Measurements from ENCODE around the gene ITPKB. TPM values are rescaled to one million over a fixed set of nuclear protein-coding genes. Genes with fewer than 3 reads are reported as not detected.
"Not testable (repeated sequence)": the region's sequence is repeated elsewhere in the genome, so short reads cannot be mapped to it uniquely, and the experiment has no call there.

Gene ITPKB
- total RNA-seq, 1 donor from 2014 or later, result 36.9 TPM

DNA sequence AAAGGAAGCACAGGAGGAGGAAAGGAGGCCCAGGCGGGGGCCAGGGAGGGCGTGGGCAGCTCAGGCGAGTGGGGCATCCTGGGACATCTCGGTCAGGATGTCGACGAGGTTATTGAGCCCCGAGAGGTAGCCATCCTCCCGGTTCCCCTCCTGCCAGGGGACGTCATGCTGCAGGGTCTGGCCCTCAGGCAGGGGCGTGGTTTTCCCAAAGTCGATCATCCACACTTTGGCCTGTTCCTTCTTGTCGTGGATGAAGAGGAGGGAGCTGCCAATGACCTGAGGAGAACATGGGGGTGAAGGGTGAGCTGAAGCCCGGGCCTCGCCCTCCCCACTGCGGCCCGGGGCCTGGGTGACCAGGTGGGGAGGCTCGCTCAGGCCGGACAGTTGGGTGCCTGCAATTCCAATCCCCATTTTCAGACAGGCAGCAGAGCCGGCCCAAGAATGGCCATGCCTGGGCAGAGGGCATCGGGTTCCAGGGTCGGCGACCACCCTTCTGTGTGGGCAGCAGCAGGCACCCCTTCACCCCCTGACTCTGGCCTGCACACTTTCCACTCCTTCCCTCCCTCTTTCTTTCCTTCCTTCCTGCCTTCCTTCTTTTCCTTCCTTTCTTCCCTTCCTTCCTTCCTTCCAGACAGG, 104.4 kb downstream of the ITPKB start:
- no peak for DNase-seq

GRCh38 chr1:226634166-226634588, 104.9 kb downstream of the ITPKB start:
- peak; percentile 86 for DNase-seq

DNA sequence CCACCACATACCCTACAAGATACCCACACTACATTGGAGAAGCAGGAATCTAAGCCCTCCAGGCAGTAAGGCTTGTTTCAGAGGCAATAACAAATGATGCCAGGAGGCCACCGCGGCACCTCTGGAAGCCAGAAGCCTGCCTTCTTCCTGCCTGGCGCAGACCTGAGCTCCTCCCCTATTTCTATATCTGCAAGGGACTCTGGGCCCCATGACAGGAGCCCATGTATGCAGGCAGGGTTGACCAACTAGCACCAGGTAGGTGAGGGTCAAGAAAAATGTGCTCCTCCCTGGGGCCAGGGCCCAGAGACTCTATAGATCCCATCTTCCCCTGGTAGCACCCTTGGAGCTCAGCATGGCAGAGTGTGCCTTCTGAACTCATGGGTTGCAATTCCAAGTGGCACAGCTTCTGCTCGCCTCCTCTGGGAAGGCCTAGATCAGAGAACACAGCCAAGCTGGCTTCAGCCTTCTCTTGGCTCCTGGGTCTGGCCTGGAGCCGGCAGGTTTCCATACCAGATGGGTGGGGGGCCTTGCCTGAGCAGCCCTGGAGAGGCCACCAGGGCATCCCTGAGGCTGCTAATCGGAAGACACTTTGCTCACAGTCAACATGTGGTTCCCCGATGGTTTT, 105.4 kb downstream of the ITPKB start:
- DNase-seq, result no peak

DNA sequence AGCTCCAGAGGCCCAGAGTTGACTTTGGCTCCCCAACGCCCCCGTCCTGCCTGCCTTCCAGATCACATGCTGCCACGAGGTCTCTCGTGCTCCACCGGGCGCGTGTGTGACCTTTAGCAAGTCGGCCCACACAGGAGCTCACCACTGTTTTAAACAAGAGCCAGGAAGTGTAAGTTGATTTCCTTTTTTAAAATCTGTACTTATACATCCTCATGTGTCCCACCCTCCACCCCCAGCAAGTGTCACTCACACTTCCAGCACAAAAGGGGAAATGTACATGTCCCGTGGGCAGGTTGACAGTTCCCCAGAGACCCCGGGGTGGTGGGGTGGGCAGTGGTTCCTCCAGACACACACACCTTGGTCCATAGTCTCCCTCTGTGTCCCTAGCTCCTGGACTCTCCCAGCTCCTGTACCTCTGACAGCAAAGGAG, 106.1 kb downstream of the ITPKB start:
- DNase-seq, result no peak

- no peak for DNase-seq
These were observed 106.8 kb downstream of the ITPKB start for GRCh38 chr1:226632169-226632879.

- no peak for DNase-seq
These were observed 107.7 kb downstream of the ITPKB start for GRCh38 chr1:226631229-226632000.

DNA sequence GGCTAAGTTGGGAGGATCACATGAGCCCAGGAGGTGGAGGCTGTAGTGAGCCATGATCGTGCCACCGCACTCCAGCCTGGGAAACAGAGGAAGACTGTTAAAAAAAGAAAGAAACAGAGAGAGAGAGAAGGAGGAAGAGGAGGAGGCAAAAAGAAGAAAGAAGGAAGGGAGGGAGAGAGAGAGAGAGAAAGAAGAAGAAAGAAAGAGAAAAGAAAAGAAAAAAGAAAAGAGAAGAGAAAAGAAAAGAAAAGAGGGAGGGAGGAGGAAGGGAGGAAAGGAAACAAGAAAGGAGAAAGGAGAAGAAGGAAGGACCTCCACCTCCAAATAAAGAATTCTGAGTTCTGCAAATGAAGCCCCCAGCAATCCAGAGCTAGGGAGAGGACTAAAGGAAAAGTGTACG, 108.5 kb downstream of the ITPKB start:
- DNase-seq, result no peak

DNA sequence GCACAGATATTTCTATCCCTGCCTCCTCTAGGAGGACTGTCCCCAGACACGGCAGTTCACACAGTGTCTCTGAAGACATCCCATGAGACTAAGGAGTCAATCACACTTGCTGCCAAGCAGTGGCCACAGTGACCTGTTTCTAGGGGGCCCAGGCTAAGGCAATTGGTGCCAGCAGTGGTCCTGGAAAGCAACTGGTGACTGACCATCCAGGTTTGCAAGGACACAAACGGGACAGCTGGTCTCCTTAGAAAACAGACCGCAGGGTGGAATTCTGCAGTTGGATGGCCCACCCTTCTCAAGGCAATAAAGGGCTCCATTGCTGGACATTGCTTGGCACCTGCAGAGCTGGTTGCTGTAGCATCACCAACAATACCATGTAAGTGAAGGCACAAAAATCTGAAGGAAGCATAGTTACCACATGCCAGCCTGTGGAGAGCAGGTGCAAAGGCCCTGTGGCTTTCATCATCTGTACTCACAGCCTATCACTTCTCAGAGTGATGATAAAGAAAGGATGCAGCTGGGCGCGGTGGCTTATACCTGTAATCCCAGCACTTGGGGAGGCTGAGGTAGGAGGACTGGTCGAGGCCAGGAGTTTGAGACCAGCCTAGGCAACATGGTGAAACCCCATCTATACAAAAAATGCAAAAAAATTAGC, 109.1 kb downstream of the ITPKB start:
- no peak for DNase-seq

- no peak for DNase-seq
These were observed 109.7 kb downstream of the ITPKB start for GRCh38 chr1:226629210-226629895.

DNA sequence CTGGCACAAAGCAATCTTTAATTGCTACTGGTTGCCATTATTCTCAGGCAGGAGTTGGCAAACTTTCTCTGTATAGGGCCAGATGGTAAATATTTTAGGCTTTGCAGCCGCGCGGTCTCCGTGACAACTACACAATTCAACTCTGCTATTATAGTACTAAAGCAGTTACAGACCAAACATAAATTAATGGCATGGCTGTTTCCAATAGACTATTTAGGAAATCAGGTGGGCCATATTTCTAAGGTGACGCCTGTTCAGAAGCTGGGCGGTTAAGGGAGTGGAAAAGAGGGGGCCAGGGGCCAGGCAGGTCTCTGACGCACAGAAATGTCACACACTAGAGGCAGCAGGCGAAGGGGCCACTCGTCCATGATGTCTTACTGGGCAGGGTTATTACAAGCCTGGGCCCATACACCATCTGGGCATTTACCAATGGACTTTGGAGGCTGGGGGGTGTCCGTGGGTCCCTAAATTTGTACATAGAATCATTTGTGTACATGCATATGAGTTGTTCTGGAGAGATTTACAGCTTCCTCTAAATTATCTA, 110.4 kb downstream of the ITPKB start:
- no peak for DNase-seq

DNA sequence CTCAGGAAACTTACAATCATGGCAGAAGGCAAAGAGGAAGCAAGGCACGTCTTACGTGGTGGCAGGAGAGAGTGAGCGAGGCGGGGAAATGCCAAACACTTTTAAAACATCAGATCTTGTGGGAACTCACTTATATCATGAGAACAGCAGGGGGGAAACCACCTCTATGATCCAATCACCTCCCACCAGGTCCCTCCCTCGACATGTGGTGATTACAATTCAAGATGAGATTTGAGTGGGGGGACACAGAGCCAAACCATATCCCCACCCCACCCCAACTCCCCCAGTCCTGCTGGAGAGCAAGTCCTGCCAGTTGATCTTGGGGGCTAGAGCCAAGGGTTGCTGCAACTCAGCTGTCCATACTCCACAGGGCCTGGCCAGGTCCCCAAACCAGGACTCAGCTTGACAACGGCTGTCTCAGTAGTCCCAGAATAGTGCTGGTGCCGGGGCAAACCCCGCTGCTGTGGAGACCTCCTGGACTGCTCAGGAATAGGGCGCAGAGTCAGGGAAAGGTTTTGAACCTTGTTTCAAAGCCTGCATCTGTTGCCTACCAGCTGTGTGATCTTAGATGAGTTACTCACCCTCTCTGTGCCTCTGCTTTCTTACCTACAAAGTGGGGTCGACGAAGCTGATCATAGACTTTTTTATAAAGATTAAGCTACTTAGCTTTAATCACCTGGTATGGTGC, 111.0 kb downstream of the ITPKB start:
- no peak for DNase-seq

- no peak for DNase-seq
These were observed 111.9 kb downstream of the ITPKB start for GRCh38 chr1:226627050-226627755.

DNA sequence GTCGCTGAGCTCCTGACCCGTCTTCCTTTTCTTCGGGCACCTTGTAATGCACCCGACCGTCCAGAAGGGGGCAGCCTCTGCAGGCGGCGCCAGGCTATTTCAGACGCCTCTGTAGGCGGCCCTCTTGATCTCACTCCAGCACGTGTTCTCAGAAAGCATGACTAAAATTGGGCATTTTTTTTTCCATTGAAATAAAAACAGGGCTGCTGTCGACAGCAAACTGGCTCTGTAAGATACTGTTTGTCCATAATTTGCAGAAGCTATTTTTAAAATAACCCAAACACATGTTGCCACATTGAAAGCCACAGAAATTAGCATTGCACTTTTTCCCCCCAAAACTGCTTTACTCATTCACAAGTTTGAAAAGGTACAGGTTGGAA, 112.5 kb downstream of the ITPKB start:
- peak; percentile 83 for DNase-seq

DNA sequence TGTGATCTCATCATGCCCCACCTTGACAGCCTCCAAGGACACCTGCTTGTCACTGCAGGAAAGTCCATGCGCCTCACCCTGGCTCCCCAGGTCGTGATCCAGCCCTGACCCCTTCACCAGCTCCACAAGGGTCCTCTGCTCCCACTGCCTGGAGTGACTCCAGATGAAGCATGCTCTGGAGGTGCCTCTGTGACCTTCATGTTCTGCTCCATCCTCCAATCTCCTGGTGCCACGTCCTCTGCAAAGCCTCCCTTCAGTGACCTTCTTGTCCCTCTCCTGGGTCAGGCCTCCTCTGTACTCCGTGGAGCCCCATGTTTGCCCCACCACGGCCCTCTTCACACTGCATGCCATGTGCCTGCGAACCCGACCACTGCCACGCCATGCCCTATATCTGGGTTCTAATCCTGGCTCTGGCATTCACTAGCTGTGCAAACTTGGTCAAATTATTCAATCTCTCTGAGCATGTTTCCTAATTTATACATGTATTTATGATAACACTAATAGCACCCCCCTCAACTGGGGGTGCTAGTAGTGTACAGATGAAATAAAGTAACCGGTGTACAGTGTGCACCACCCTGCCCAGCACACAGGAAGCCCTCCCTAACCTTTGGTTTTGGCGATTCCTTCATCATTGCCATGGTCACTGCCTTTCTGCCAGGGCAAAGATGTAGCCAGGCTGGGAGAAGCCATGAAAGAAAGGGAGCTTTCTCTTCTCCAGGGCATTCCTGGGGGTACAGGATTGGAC, 113.1 kb downstream of the ITPKB start:
- DNase-seq, result no peak

DNA sequence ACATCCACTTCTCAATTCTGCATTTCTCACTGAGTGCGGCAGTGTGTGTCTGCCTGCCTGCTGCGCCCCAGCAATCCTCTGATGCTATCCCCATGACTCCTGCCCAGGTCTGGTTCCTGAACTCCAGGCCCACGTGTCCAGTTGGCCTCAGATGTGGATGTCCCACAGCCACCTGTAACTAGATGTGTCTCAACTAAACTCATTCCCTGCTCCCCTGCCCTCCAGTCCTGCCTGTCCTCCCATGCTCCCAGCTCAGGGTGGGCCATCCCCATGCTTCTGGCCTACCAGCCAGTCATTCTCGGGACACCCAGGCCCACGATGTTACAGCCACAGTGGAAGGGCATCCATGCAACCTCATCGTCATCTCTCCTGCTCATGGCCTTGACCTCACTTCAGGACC, 113.8 kb downstream of the ITPKB start:
- DNase-seq, result no peak

GRCh38 chr1:226624526-226624925, 114.6 kb downstream of the ITPKB start:
- DNase-seq, result no peak

DNA sequence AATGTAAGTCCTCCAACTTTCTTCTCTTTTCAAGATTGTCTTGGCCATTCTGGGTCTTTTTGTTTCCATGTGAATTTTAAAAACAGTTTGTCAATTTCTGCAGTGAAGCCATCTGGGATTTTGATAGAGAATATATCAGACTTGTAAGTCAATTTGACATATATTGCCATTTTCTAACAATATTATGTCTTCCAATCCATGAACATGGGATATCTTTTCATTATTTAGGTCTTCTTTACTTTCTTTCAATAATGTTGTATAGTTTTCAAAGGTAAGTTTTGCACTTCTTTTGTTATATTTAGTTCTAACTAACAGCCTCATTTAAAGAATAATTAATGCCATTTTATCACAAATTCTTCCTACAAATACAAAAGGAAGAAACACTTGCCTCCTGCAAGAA, 117.1 kb downstream of the ITPKB start:
- no peak for DNase-seq

GRCh38 chr1:226619031-226619430, 120.1 kb downstream of the ITPKB start:
- no peak for DNase-seq

DNA sequence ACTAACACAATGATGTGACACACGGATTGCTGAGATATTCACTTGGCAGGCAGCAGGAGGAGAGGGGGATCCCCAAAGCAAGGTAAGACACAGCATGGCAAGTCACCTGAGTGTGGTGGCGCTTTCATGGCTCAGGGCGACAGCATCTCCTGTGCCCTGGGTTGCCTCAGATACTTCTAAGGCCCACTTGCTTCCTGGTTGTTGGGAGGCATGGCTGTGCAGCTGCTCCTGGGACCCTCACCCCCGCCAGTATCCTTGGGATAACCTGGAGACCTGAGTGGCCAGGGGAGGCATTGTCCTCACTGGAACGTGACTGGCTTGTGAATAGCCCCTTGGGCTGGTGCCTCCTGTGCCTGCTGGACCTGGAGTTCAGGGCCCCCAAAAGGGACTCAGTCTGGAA, 120.7 kb downstream of the ITPKB start:
- DNase-seq, result no peak

DNA sequence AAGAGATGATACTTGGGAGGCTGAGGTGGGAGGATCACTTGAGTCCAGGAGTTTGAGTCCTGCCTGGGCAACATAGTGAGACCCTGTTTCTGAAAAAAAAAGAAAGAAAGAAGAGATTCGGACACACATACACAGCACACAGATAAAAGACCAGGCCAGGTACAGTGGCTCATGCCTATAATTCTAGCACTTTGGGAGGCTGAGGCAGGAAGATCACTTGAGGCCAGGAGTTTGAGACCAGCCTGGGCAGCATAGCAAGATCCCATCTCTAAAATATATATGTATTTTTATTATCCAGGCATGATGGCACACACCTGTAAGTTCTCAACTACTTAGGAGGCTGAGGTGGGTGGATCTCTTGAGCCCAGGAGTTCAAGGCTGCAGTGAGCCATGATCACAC, 121.4 kb downstream of the ITPKB start:
- DNase-seq, result not testable (repeated sequence)

All from dermis blood vessel endothelial cell (primary cell).